ENCODE data around the gene ZFYVE16.
"Not testable (repeated sequence)": the region's sequence is repeated elsewhere in the genome, so short reads cannot be mapped to it uniquely, and the experiment has no call there.

ZFYVE16 gene

GRCh38 chr5:80491296-80491695 is 83.4 kb downstream of the ZFYVE16 start:
- no peak for DNase-seq

GRCh38 chr5:80492741-80493140 is 84.9 kb downstream of the ZFYVE16 start:
- DNase-seq, result no peak

GRCh38 chr5:80493443-80493842 is 85.6 kb downstream of the ZFYVE16 start:
- DNase-seq, result not testable (repeated sequence)

- no peak for DNase-seq
Observed at GRCh38 chr5:80495891-80496290, 88.0 kb downstream of the ZFYVE16 start.

- DNase-seq, result no peak
Observed at GRCh38 chr5:80502800-80503199, 94.9 kb downstream of the ZFYVE16 start.

GRCh38 chr5:80503641-80504040 is 95.8 kb downstream of the ZFYVE16 start:
- no peak for DNase-seq

- no peak for DNase-seq
Observed at GRCh38 chr5:80504833-80505232, 97.0 kb downstream of the ZFYVE16 start.

- DNase-seq, result no peak
Observed at GRCh38 chr5:80507663-80508062, 99.8 kb downstream of the ZFYVE16 start.

- DNase-seq, result no peak
Observed at GRCh38 chr5:80508844-80509243, 101.0 kb downstream of the ZFYVE16 start.

GRCh38 chr5:80509362-80509761 is 101.5 kb downstream of the ZFYVE16 start:
- DNase-seq, result no peak

- DNase-seq, result no peak
Observed at GRCh38 chr5:80516826-80517225, 109.0 kb downstream of the ZFYVE16 start.
